SK-N-SH (cell line): Measurements from ENCODE around the gene METTL26. TPM values are rescaled to one million over a fixed set of nuclear protein-coding genes. Genes with fewer than 3 reads are reported as not detected.

ENCODE experiments used
- CTCF ChIA-PET: fragments of 300-600, 350-600 bp; formaldehyde crosslinking; extraction: SDS; loops from one replicate; lab custom pipeline; 2021; lab: Yijun Ruan, JAX
- POLR2A ChIA-PET: fragments of 350-600 bp; sonication (Branson Sonifier 250); formaldehyde crosslinking; extraction: SDS; loops from one replicate; lab custom pipeline; 2020; ENCODE audit warnings: antibody characterized with exemption, inconsistent platforms; lab: Yijun Ruan, JAX
- DNase-seq: peaks from one replicate; pipeline ENCODE4 v3.0.0; 2012
- H2AFZ ChIP-seq: fragments of 200-600 bp; sonication (generic); 2 replicates; pipeline ENCODE4 v1.8.1; 2016; ENCODE audit warnings: antibody characterized with exemption, mild to moderate bottlenecking, low read depth
- H3F3A ChIP-seq: fragments of 200-600 bp; sonication (generic); replicated peaks from 2 replicates; pipeline ENCODE3; 2016; ENCODE audit warnings: antibody characterized with exemption, mild to moderate bottlenecking; ENCODE audit not compliant: insufficient read depth
- H3K27ac ChIP-seq, 2 experiments: fragments of 200-500 bp in 1 of 2; fragments of 200-600 bp in 1 of 2; sonication (Bioruptor generic) in 1 of 2; sonication (generic), shearing (Covaris generic) in 1 of 2; 2 replicates each; pipeline versions ENCODE4 v1.5.1 to v1.6.1; 2014 to 2016; ENCODE audit warnings: low read depth in 2 of 2, inconsistent platforms in 1 of 2, low read length in 1 of 2, mild to moderate bottlenecking in 1 of 2, mixed read lengths in 1 of 2
- H3K27me3 ChIP-seq: fragments of 200-600 bp; sonication (generic), shearing (Covaris generic); 2 replicates; pipeline ENCODE4 v1.6.1; 2016; ENCODE audit warnings: mixed run types; ENCODE audit not compliant: insufficient read depth
- H3K36me3 ChIP-seq, 2 experiments: fragments of 200-500 bp in 1 of 2; fragments of 200-600 bp in 1 of 2; sonication (Bioruptor generic) in 1 of 2; sonication (generic) in 1 of 2; replicated peaks in 1 of 2; 2 replicates each; pipeline versions ENCODE3 to v1.5.1; 2014 to 2016; ENCODE audit warnings: low read length in 1 of 2, mild to moderate bottlenecking in 1 of 2; ENCODE audit not compliant: insufficient read depth in 2 of 2, control insufficient read depth in 1 of 2
- H3K4me1 ChIP-seq, 2 experiments: fragments of 200-500 bp in 1 of 2; fragments of 200-600 bp in 1 of 2; sonication (Bioruptor generic) in 1 of 2; sonication (generic), shearing (Covaris generic) in 1 of 2; 2 replicates each; pipeline versions ENCODE4 v1.5.1 to v1.6.1; 2014 to 2016; ENCODE audit warnings: low read depth in 1 of 2, low read length in 1 of 2, mixed run types in 1 of 2; ENCODE audit not compliant: insufficient read depth in 2 of 2, control insufficient read depth in 1 of 2
- H3K4me2 ChIP-seq: fragments of 200-600 bp; sonication (generic), shearing (Covaris generic); 2 replicates; pipeline ENCODE4 v1.6.1; 2017; ENCODE audit warnings: mixed run types
- H3K4me3 ChIP-seq, 2 experiments: fragments of 200-500 bp in 1 of 2; fragments of 200-600 bp in 1 of 2; sonication (Bioruptor generic) in 1 of 2; sonication (generic), shearing (Covaris generic) in 1 of 2; 2 replicates each; pipeline versions ENCODE4 v1.5.1 to v1.8.1; 2014 to 2016; ENCODE audit warnings: low read depth in 2 of 2, inconsistent platforms in 1 of 2, low read length in 1 of 2, mild to moderate bottlenecking in 1 of 2, mixed read lengths in 1 of 2, moderate library complexity in 1 of 2
- H3K79me2 ChIP-seq: fragments of 200-600 bp; sonication (generic); 2 replicates; pipeline ENCODE4 v1.8.1; 2017; ENCODE audit warnings: mild to moderate bottlenecking; ENCODE audit not compliant: insufficient read depth
- H3K9ac ChIP-seq: fragments of 200-600 bp; sonication (generic); 2 replicates; pipeline ENCODE4 v1.6.1; 2017; ENCODE audit warnings: mixed run types
- H3K9me2 ChIP-seq: fragments of 200-600 bp; sonication (generic); 2 replicates; pipeline ENCODE4 v1.6.1; 2017; ENCODE audit warnings: mixed run types
- H3K9me3 ChIP-seq: fragments of 200-600 bp; sonication (generic); 2 replicates; pipeline ENCODE4 v1.6.1; 2017; ENCODE audit warnings: mixed run types, mild to moderate bottlenecking, moderate library complexity
- H4K20me1 ChIP-seq: fragments of 200-600 bp; sonication (generic); 2 replicates; pipeline ENCODE4 v1.6.1; 2017; ENCODE audit warnings: mild to moderate bottlenecking, mixed run types; ENCODE audit not compliant: insufficient read depth
- ELF1 ChIP-seq: IDR thresholded peaks from 2 replicates; pipeline ENCODE4 v1.4.0; 2012
- EP300 ChIP-seq, 2 experiments: IDR thresholded peaks; 2 replicates each; pipeline versions ENCODE4 v1.4.0 to v1.6.1; 2012; ENCODE audit warnings: borderline replicate concordance in 1 of 2, low read depth in 1 of 2, low read length in 1 of 2
- EZH2phosphoT487 ChIP-seq: fragments of 200-600 bp; sonication (generic); IDR thresholded peaks from 2 replicates; pipeline ENCODE4 v1.6.1; 2017; ENCODE audit warnings: low read depth, mixed run types, mild to moderate bottlenecking, antibody characterized with exemption, moderate library complexity, borderline replicate concordance
- FOXJ3 ChIP-seq: sonication (generic); formaldehyde crosslinking; IDR thresholded peaks from 2 replicates; pipeline ENCODE4 v1.5.1; 2020; ENCODE audit warnings: mild to moderate bottlenecking, missing genetic modification reagents
- GABPA ChIP-seq: IDR thresholded peaks from 2 replicates; pipeline ENCODE4 v1.4.0; 2012; ENCODE audit warnings: low read depth, mild to moderate bottlenecking
- GATA2 ChIP-seq: sonication (generic); formaldehyde crosslinking; IDR thresholded peaks from 2 replicates; pipeline ENCODE4 v1.5.0; 2020; ENCODE audit warnings: mild to moderate bottlenecking, missing genetic modification reagents
- JUND ChIP-seq: IDR thresholded peaks from 2 replicates; pipeline ENCODE4 v1.4.0; 2012
- MAX ChIP-seq: IDR thresholded peaks from 2 replicates; pipeline ENCODE4 v1.4.0; 2012; ENCODE audit warnings: low read depth
- MEF2A ChIP-seq: IDR thresholded peaks from 2 replicates; pipeline ENCODE4 v1.4.0; 2012; ENCODE audit warnings: low read depth, borderline replicate concordance
- MXI1 ChIP-seq: IDR thresholded peaks from 2 replicates; pipeline ENCODE4 v1.6.1; 2012; ENCODE audit warnings: mild to moderate bottlenecking, low read depth, low read length, improper control_type of control experiment
- RFX5 ChIP-seq: IDR thresholded peaks from 2 replicates; pipeline ENCODE4 v1.6.1; 2012; ENCODE audit warnings: mild to moderate bottlenecking, improper control_type of control experiment, low read length
- SIN3A ChIP-seq: IDR thresholded peaks from 2 replicates; pipeline ENCODE4 v1.6.1; 2012; ENCODE audit warnings: low read depth, mild to moderate bottlenecking, low read length, moderate library complexity, borderline replicate concordance
- TAF1 ChIP-seq: IDR thresholded peaks from 2 replicates; pipeline ENCODE4 v1.6.1; 2012; ENCODE audit warnings: low read depth, mild to moderate bottlenecking, low read length, moderate library complexity, borderline replicate concordance
- WGBS: methylation state at CpG from one replicate; pipeline ENCODE4 v1.1.6; 2017; ENCODE audit warnings: low lambda C conversion rate; 5-methylcytosine and 5-hydroxymethylcytosine counted together
- polyA plus RNA-seq, 3 experiments: library from polyadenylated mRNA; depleted of rRNA; stranded (reverse); fragments of >200 nt; gene quantifications; 2 replicates each; pipeline ENCODE4 v1.2.3, GENCODE V29; 2012
- TF ChIP-seq, protein P1 (sequence below): fragments of 200-600 bp; sonication (generic); IDR thresholded peaks from 2 replicates; pipeline ENCODE4 v1.6.1; 2017; ENCODE audit warnings: antibody characterized with exemption, mild to moderate bottlenecking, moderate library complexity
- TF ChIP-seq, protein P2 (sequence below): fragments of 150-350 bp; IDR thresholded peaks from 2 replicates; pipeline ENCODE4 v1.6.1; 2016; ENCODE audit warnings: mild to moderate bottlenecking, low read depth, low read length

Gene METTL26
- polyA plus RNA-seq, 1 of the 3 experiments (the other 2 are of a cell fraction), result 167 TPM

DNA sequence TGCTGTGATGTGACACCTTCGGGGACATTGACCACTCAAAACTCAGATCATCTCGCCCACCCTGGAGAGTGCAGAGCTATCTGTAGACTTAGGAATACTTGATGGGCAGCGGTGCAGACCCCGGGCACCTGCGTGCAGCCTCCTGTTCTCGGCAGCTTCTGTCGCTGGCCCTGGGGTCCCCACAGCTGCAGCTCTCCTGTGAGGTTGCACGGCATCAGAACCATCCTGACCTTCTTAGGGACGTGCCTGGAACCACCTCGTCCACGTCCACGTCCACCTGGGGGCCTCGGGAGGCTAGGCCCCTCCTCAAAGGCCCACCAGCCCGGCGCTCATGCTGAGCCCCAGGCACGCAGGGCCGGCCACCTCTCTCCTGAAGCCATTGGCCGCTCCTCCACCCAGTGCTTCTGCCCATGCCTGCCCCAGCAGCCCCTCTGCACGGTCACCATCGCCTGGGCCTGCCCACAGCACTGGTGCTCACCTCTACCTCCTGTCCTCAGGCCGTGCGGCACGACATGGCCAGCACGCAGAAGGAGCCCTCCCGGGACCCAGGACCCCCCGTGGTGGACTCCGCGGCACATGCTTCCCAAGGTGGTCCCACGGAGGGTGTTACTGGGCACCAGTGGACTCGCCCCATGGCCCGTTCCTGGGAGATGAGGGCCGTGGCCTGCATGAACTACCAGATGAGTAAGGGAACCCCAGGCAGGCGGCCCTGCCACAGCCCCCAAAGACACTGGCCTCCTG lies 7.6 kb downstream of the METTL26 start:
- ChIA-PET CTCF (interaction anchor here (0.8 to 2.6 kb wide), 4 partner anchors 19 to 39 kb away, joined by 3 to 12 read pairs (median 3); partner anchors contain the start of gene RAB40C), POLR2A (no interaction called here)
- no peaks in the 10 kb centered on the region for H3K27me3 ChIP-seq
- H3K79me2 ChIP-seq, result no peaks in the 10 kb centered on the region
- no peak overlapping the region for H3K4me3 ChIP-seq
- no peaks in the 10 kb centered on the region for H3K9me2 ChIP-seq
- H3K9ac ChIP-seq, result no peak overlapping the region
- no peak overlapping the region for H3K4me2 ChIP-seq
- H2AFZ ChIP-seq, result no peak overlapping the region
- 97% methylated on average over 12 of the region's 33 CpGs for WGBS
- no peak for DNase-seq
- H3K9me3 ChIP-seq, result no peaks in the 10 kb centered on the region
- H3K36me3 ChIP-seq, result peaks cover 0 to 9% of the 10 kb centered on the region in 2 experiments
- no peaks in the 10 kb centered on the region for H4K20me1 ChIP-seq
- no peak for TF ChIP-seq EP300 (IDR thresholded peaks at IDR 0.05; ENCODE audit: borderline replicate concordance in 1 of 2, low read depth in 1 of 2, low read length in 1 of 2)
- TF ChIP-seq RFX5, result no peak
- TF ChIP-seq SIN3A, result no peak
- TF ChIP-seq, protein P1, sequence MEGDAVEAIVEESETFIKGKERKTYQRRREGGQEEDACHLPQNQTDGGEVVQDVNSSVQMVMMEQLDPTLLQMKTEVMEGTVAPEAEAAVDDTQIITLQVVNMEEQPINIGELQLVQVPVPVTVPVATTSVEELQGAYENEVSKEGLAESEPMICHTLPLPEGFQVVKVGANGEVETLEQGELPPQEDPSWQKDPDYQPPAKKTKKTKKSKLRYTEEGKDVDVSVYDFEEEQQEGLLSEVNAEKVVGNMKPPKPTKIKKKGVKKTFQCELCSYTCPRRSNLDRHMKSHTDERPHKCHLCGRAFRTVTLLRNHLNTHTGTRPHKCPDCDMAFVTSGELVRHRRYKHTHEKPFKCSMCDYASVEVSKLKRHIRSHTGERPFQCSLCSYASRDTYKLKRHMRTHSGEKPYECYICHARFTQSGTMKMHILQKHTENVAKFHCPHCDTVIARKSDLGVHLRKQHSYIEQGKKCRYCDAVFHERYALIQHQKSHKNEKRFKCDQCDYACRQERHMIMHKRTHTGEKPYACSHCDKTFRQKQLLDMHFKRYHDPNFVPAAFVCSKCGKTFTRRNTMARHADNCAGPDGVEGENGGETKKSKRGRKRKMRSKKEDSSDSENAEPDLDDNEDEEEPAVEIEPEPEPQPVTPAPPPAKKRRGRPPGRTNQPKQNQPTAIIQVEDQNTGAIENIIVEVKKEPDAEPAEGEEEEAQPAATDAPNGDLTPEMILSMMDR, result no peak
- no peak for TF ChIP-seq MAX
- no peak for TF ChIP-seq TAF1
- TF ChIP-seq JUND, result no peak
- TF ChIP-seq GABPA, result no peak
- TF ChIP-seq MEF2A, result no peak
- no peak for TF ChIP-seq GATA2 (CRISPR knock-in tag)
- no peak for TF ChIP-seq MXI1
- TF ChIP-seq, protein P2, sequence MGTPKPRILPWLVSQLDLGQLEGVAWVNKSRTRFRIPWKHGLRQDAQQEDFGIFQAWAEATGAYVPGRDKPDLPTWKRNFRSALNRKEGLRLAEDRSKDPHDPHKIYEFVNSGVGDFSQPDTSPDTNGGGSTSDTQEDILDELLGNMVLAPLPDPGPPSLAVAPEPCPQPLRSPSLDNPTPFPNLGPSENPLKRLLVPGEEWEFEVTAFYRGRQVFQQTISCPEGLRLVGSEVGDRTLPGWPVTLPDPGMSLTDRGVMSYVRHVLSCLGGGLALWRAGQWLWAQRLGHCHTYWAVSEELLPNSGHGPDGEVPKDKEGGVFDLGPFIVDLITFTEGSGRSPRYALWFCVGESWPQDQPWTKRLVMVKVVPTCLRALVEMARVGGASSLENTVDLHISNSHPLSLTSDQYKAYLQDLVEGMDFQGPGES, result no peak
- TF ChIP-seq FOXJ3 (CRISPR knock-in tag), result no peak
- TF ChIP-seq EZH2phosphoT487, result no peak
- no peak for TF ChIP-seq ELF1
- H3K27ac ChIP-seq, result no peak overlapping the region; a peak in 1 of 4 replicates
- H3K4me1 ChIP-seq, result peaks cover 10 to 38% of the 10 kb centered on the region in 2 experiments; a peak in 3 of 4 replicates
- H3F3A ChIP-seq, result peaks cover 5% of the 10 kb centered on the region
